ENCODE results near the gene KRT5. TPM values are rescaled to one million over a fixed set of nuclear protein-coding genes. Genes with fewer than 3 reads are reported as not detected.

The KRT5 gene
- polyA plus RNA-seq, 1 experiment, result not detected

DNA sequence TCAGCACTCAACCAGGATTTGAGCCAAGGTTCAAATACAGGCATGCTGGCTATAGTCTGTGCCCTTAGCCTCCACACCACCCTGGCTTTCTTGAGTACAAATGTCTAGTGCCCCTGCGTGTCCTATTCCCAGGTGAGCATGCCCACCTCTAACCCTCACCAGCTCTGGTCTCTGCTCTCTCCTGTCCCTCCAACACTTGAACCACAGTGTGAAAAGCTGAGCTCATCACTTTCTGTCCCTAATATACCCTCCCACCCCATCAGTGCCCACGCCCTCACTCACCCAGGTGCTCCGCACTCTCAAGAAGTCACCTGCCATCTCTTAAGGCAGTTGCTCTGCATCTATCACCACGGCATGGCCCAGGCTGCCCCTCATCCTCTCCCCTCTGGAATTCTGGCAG, 39.8 kb upstream of the KRT5 start:
- Histone ChIP-seq H3K27ac (ENCODE audit: low read depth, low read length) (no peak overlapping the region), H3K9me3 (ENCODE audit: control insufficient read depth, insufficient read depth, low read length) (no peaks in the 10 kb centered on the region), H3K4me3 (ENCODE audit: low read depth, low read length) (no peak overlapping the region), H3K27me3 (ENCODE audit: control insufficient read depth, insufficient read depth, low read length) (peaks cover 28% of the 10 kb centered on the region)
- no peak for DNase-seq (ENCODE audit: low read depth, low spot score)
- CTCF ChIA-PET, result no interaction called here
- TF ChIP-seq, protein P1, sequence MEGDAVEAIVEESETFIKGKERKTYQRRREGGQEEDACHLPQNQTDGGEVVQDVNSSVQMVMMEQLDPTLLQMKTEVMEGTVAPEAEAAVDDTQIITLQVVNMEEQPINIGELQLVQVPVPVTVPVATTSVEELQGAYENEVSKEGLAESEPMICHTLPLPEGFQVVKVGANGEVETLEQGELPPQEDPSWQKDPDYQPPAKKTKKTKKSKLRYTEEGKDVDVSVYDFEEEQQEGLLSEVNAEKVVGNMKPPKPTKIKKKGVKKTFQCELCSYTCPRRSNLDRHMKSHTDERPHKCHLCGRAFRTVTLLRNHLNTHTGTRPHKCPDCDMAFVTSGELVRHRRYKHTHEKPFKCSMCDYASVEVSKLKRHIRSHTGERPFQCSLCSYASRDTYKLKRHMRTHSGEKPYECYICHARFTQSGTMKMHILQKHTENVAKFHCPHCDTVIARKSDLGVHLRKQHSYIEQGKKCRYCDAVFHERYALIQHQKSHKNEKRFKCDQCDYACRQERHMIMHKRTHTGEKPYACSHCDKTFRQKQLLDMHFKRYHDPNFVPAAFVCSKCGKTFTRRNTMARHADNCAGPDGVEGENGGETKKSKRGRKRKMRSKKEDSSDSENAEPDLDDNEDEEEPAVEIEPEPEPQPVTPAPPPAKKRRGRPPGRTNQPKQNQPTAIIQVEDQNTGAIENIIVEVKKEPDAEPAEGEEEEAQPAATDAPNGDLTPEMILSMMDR (IDR thresholded peaks at IDR 0.05; ENCODE audit: low read depth, low read length), result no peak
- POLR2A ChIA-PET, result no interaction called here

DNA sequence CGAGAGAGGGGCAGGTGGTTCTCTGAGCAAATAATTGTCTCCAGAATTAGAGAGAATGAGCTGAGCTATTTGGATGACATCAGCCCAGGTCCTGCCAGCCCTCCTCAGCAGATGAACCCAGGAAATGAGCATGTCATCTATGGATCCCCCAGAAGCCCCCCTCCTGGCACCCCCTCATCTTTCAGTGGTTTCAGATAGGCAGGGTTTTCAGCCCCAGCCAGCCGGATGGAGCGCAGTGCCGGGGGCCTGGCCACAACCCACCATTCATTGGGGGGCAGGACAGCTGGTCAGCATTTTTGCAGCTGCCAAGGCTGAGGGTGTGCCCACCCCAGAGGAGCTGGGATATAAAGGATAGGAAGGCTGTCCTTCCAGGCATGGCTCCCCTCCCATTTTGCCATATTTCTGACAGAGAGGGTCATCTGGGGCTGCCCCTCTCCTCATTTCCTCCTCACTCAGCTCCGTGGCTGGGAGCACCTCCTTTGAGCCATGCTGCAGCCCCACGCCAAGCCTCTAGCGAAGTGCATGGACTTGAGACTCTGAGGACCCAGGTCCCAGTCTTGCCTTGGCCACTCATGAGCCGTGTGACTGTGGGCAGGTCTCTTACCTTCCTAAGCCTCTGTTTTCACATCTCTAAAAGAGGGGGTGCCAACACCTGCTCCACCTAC, 38.7 kb upstream of the KRT5 start:
- Histone ChIP-seq H3K9me3 (ENCODE audit: control insufficient read depth, insufficient read depth, low read length) (no peaks in the 10 kb centered on the region), H3K4me3 (ENCODE audit: low read depth, low read length) (no peak overlapping the region), H3K27me3 (ENCODE audit: control insufficient read depth, insufficient read depth, low read length) (peaks cover 27% of the 10 kb centered on the region), H3K27ac (ENCODE audit: low read depth, low read length) (no peak overlapping the region)
- no peak for DNase-seq (ENCODE audit: low read depth, low spot score)
- ChIA-PET POLR2A (no interaction called here), CTCF (no interaction called here)
- TF ChIP-seq, protein P1 (IDR thresholded peaks at IDR 0.05; ENCODE audit: low read depth, low read length), result no peak

DNA sequence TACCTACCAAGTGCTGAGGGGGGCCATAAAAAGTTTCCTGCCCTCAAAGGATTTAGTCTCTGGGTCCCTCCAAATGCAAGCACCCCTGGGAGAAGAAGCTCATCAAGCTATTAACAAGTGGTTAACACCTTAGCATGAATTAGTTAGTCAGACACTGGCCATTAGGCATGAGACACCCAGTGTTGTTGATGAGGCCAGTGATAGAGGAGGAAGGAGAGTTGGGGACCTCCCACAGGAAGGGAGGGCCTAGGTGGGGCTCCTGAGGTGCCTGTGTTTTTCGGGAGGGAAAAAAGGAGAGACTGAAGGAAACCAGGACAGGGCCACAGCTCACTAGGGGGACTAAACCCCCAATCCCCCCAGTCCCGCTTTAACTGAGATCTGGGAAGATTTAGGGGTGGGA, 37.3 kb upstream of the KRT5 start:
- peaks cover 34% of the 10 kb centered on the region for H3K27me3 ChIP-seq (ENCODE audit: control insufficient read depth, insufficient read depth, low read length)
- no peaks in the 10 kb centered on the region for H3K9me3 ChIP-seq (ENCODE audit: control insufficient read depth, insufficient read depth, low read length)
- H3K27ac ChIP-seq (ENCODE audit: low read depth, low read length), result no peak overlapping the region
- ChIA-PET CTCF (no interaction called here), POLR2A (no interaction called here)
- H3K4me3 ChIP-seq (ENCODE audit: low read depth, low read length), result no peak overlapping the region
- DNase-seq (ENCODE audit: low read depth, low spot score), result no peak
- TF ChIP-seq, protein P1 (IDR thresholded peaks at IDR 0.05; ENCODE audit: low read depth, low read length), result no peak

DNA sequence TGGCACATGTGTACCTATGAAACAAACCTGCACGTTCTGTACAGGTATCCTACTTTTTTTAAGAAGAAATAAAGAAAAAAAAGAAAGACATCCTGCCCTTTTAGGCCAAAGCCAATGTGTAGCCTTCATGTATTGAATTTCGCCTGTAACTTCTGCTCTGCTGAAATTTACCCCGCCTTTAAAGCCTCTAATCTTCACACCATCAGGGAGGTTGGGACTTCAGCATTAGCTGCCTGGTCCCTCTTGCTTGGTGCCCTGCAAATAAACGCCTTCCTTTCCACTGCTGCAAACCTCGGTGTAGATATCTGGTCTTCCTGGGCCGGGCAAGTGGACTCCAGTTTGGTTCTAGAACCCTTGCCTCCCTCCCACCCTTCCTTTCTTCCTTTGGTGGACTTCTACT, 35.4 kb upstream of the KRT5 start:
- ChIA-PET CTCF (interaction anchor here (0.7 kb wide), 1 partner anchor 324 kb away, joined by 3 read pairs; no protein-coding TSS in a partner anchor), POLR2A (no interaction called here)
- Histone ChIP-seq H3K4me3 (ENCODE audit: low read depth, low read length) (no peak overlapping the region), H3K9me3 (ENCODE audit: control insufficient read depth, insufficient read depth, low read length) (no peaks in the 10 kb centered on the region; the same call in 1 of the 2 replicates), H3K27ac (ENCODE audit: low read depth, low read length) (no peak overlapping the region), H3K27me3 (ENCODE audit: control insufficient read depth, insufficient read depth, low read length) (peaks cover 35% of the 10 kb centered on the region)
- no peak for DNase-seq (ENCODE audit: low read depth, low spot score)
- TF ChIP-seq, protein P1 (IDR thresholded peaks at IDR 0.05; ENCODE audit: low read depth, low read length), result no peak

DNA sequence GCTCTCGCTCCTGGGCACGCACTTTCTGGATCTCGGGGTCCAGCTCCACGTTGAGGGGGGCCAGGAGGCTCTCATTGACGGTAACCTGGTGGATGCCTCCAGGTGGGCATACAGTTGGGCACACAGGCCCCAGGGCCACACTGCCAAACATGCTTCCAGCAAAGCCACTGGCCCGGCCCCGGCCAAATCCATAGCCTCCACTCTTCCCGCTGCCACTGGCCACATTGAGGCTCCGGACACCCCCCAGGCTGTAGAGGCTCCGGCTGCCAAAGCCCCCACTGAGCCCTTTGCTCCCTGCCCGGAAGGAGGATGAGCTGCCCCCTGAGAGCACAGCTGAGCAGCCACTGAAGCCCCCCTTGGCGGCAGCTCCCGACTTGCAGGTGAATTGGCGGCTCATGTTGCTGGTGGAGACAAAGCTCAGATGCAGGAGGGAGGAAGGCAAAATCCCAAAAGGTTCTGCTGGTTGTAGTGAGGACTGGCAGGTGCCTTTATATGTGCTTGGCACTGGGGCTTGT, 32.5 kb upstream of the KRT5 start, which contains the start of gene KRT71:
Gene KRT71, minus strand, starts transcription at position 465 of the 515 bp plus-strand sequence. Its CDS starts 68 bp downstream, at position 397.
- no peaks in the 10 kb centered on the region; the same call in 1 of the 2 replicates for H3K9me3 ChIP-seq (ENCODE audit: control insufficient read depth, insufficient read depth, low read length)
- H3K27ac ChIP-seq (ENCODE audit: low read depth, low read length), result no peak within 1 kb of the TSS
- TF ChIP-seq, protein P1 (IDR thresholded peaks at IDR 0.05; ENCODE audit: low read depth, low read length), result no peak
- peaks cover 28% of the 10 kb centered on the region for H3K27me3 ChIP-seq (ENCODE audit: control insufficient read depth, insufficient read depth, low read length)
- ChIA-PET CTCF (no interaction called here), POLR2A (no interaction called here)
- H3K4me3 ChIP-seq (ENCODE audit: low read depth, low read length), result no peak within 1 kb of the TSS
- no peak for DNase-seq (ENCODE audit: low read depth, low spot score)

Measured in AG04450 (cell line).